HCT116 (cell line): Measurements from ENCODE around the gene BCO2. TPM values are rescaled to one million over a fixed set of nuclear protein-coding genes. Genes with fewer than 3 reads are reported as not detected.

Experiments used
- ATAC-seq: fragments of 200-7000 bp; cut with Tn5 transposase; 2 replicates; pipeline ENCODE4 v1.9.1; 2020; ENCODE audit warnings: mild to moderate bottlenecking, moderate library complexity
- BruUV-seq: library from RNA; stranded (reverse); fragments of 400-500 nt; replicated peaks from 2 replicates; lab custom pipeline; 2021; lab: Mats Ljungman, UMichigan
- CTCF ChIA-PET: fragments of 300-600 bp; sonication (Branson Sonifier 250); formaldehyde crosslinking; loops from one replicate; lab custom pipeline; 2021; ENCODE audit warnings: antibody characterized with exemption; lab: Charles Lee
- POLR2A ChIA-PET: fragments of 300-600, 350-600 bp; sonication (Branson Sonifier 250); formaldehyde crosslinking; loops from one replicate; lab custom pipeline; 2021; ENCODE audit warnings: antibody characterized with exemption; lab: Charles Lee
- RAD21 ChIA-PET, 2 experiments: fragments of 300-600 bp; sonication (Branson Sonifier 250); formaldehyde crosslinking; loops; one replicate each; lab custom pipeline; 2023; ENCODE audit warnings: low total read pairs in 2 of 2; ENCODE audit not compliant: uncharacterized antibody in 2 of 2, unreplicated experiment in 2 of 2, low non-redundant PET in 1 of 2; lab: Charles Lee
- DNase-seq: peaks from one replicate; pipeline ENCODE4 v3.0.0-alpha.2; 2010; ENCODE audit warnings: low read depth, low spot score
- H2AFZ ChIP-seq: fragments of 200-600 bp; shearing (Covaris generic), sonication (generic); 2 replicates; pipeline ENCODE4 v1.6.1; 2017; ENCODE audit warnings: low read depth, mixed run types, mixed read lengths, antibody characterized with exemption, low read length; ENCODE audit not compliant: poor library complexity, severe bottlenecking
- H3K27ac ChIP-seq: 2 replicates; pipeline ENCODE4 v1.5.1; 2012; ENCODE audit warnings: low read depth, low read length
- H3K27me3 ChIP-seq: fragments of 200-600 bp; sonication (generic); 2 replicates; pipeline ENCODE4 v1.6.1; 2016; ENCODE audit warnings: mixed run types, low read length, mixed read lengths; ENCODE audit not compliant: insufficient read depth
- H3K36me3 ChIP-seq, 2 experiments: fragments of 200-500 bp in 1 of 2; fragments of 200-600 bp in 1 of 2; sonication (Bioruptor generic) in 1 of 2; sonication (generic) in 1 of 2; 2 replicates each; pipeline versions ENCODE4 v1.5.1 to v1.6.1; 2014 to 2016; ENCODE audit warnings: low read length in 2 of 2, inconsistent platforms in 1 of 2, mixed read lengths in 1 of 2, mixed run types in 1 of 2; ENCODE audit not compliant: insufficient read depth in 2 of 2, control insufficient read depth in 1 of 2
- H3K4me1 ChIP-seq, 2 experiments: fragments of 200-600 bp in 1 of 2; sonication (generic) in 1 of 2; 2 replicates each; pipeline versions ENCODE4 v1.5.1 to v1.6.1; 2012 to 2017; ENCODE audit warnings: low read length in 2 of 2, inconsistent platforms in 1 of 2, mild to moderate bottlenecking in 1 of 2, mixed read lengths in 1 of 2, mixed run types in 1 of 2, moderate library complexity in 1 of 2; ENCODE audit not compliant: insufficient read depth in 2 of 2, control insufficient read depth in 1 of 2
- H3K4me2 ChIP-seq: fragments of 200-600 bp; sonication (generic); 2 replicates; pipeline ENCODE4 v1.6.1; 2017; ENCODE audit warnings: mixed run types, low read length, mixed read lengths
- H3K4me3 ChIP-seq, 2 experiments: fragments of 200-600 bp in 1 of 2; sonication (generic) in 1 of 2; replicated peaks in 1 of 2; 2 replicates each; pipeline ENCODE4 v1.5.1; 2011 to 2016; ENCODE audit warnings: low read length in 2 of 2, control low read depth in 1 of 2, low read depth in 1 of 2, mild to moderate bottlenecking in 1 of 2, mixed read lengths in 1 of 2, mixed run types in 1 of 2
- H3K79me2 ChIP-seq: fragments of 200-600 bp; sonication (generic); 2 replicates; pipeline ENCODE4 v1.6.1; 2017; ENCODE audit warnings: mild to moderate bottlenecking, mixed run types, low read length, moderate library complexity, mixed read lengths; ENCODE audit not compliant: insufficient read depth
- H3K9ac ChIP-seq: fragments of 200-600 bp; sonication (generic); 2 replicates; pipeline ENCODE4 v1.6.1; 2016; ENCODE audit warnings: low read length, mixed read lengths
- H3K9me2 ChIP-seq: fragments of 200-600 bp; sonication (generic), shearing (Covaris generic); 2 replicates; pipeline ENCODE4 v1.6.1; 2017; ENCODE audit warnings: mixed run types, mild to moderate bottlenecking, moderate library complexity; ENCODE audit not compliant: insufficient read depth
- H3K9me3 ChIP-seq, 2 experiments: fragments of 200-500 bp in 1 of 2; fragments of 200-600 bp in 1 of 2; sonication (Bioruptor generic) in 1 of 2; sonication (generic) in 1 of 2; 2 replicates each; pipeline ENCODE4 v1.6.1; 2014 to 2017; ENCODE audit warnings: low read length in 2 of 2, mixed read lengths in 2 of 2, inconsistent platforms in 1 of 2, low read depth in 1 of 2, mild to moderate bottlenecking in 1 of 2, mixed run types in 1 of 2, moderate library complexity in 1 of 2; ENCODE audit not compliant: control insufficient read depth in 1 of 2, insufficient read depth in 1 of 2
- H4K20me1 ChIP-seq: fragments of 200-600 bp; sonication (generic), shearing (Covaris generic); 2 replicates; pipeline ENCODE4 v1.6.1; 2017; ENCODE audit warnings: mixed run types, mild to moderate bottlenecking, moderate library complexity; ENCODE audit not compliant: insufficient read depth
- CBX3 ChIP-seq: IDR thresholded peaks from 2 replicates; pipeline ENCODE4 v1.6.1; 2012; ENCODE audit warnings: low read depth
- CEBPB ChIP-seq: IDR thresholded peaks from 2 replicates; pipeline ENCODE4 v1.6.1; 2012; ENCODE audit warnings: low read depth
- EGR1 ChIP-seq: IDR thresholded peaks from 2 replicates; pipeline ENCODE4 v1.6.1; 2012; ENCODE audit warnings: low read depth
- EZH2 ChIP-seq: fragments of 200-600 bp; sonication (generic); IDR thresholded peaks from 2 replicates; pipeline ENCODE4 v1.6.1; 2017; ENCODE audit warnings: antibody characterized with exemption, mixed run types
- EZH2phosphoT487 ChIP-seq: fragments of 200-600 bp; IDR thresholded peaks from 2 replicates; pipeline ENCODE4 v1.6.1; 2018; ENCODE audit warnings: antibody characterized with exemption, borderline replicate concordance
- JUND ChIP-seq: IDR thresholded peaks from 2 replicates; pipeline ENCODE4 v1.6.1; 2012
- MAX ChIP-seq: IDR thresholded peaks from 2 replicates; pipeline ENCODE4 v1.6.1; 2012
- POLR2AphosphoS5 ChIP-seq: IDR thresholded peaks from 2 replicates; pipeline ENCODE4 v1.6.1; 2011; ENCODE audit warnings: mild to moderate bottlenecking, low read depth, low read length, moderate library complexity
- RAD21 ChIP-seq: IDR thresholded peaks from 2 replicates; pipeline ENCODE4 v1.6.1; 2012; ENCODE audit warnings: low read depth, mild to moderate bottlenecking
- REST ChIP-seq: IDR thresholded peaks from 2 replicates; pipeline ENCODE4 v1.6.1; 2012; ENCODE audit warnings: low read depth
- SP1 ChIP-seq: IDR thresholded peaks from 2 replicates; pipeline ENCODE4 v1.6.1; 2012; ENCODE audit warnings: low read depth
- SRF ChIP-seq: IDR thresholded peaks from 2 replicates; pipeline ENCODE4 v1.6.1; 2012; ENCODE audit warnings: low read depth
- TCF7L2 ChIP-seq: IDR thresholded peaks from 2 replicates; pipeline ENCODE4 v1.7.0; 2011; ENCODE audit warnings: borderline replicate concordance, inconsistent platforms; ENCODE audit not compliant: insufficient read depth, insufficient read length; ENCODE audit errors: extremely low read depth
- YY1 ChIP-seq: IDR thresholded peaks from 2 replicates; pipeline ENCODE4 v1.6.1; 2011; ENCODE audit warnings: low read length, low read depth, moderate library complexity, mild to moderate bottlenecking; ENCODE audit not compliant: insufficient replicate concordance; ENCODE audit errors: extremely low read depth
- ZBTB33 ChIP-seq: IDR thresholded peaks from 2 replicates; pipeline ENCODE4 v1.6.1; 2011; ENCODE audit warnings: mild to moderate bottlenecking, low read length, moderate library complexity; ENCODE audit not compliant: insufficient replicate concordance; ENCODE audit errors: extremely low read depth
- ZFX ChIP-seq: fragments of 450-650 bp; IDR thresholded peaks from 2 replicates; pipeline ENCODE4 v1.6.1; 2017
- intact Hi-C: fragments of 100-400 bp; cut with micrococcal nuclease; formaldehyde crosslinking; loops from 2 replicates; pipeline ENCODE4 v1.10.0; 2022
- total RNA-seq: library from RNA; stranded (reverse); gene quantifications from one replicate; pipeline ENCODE4 v1.2.1, GENCODE V29; 2021; ENCODE audit not compliant: unreplicated experiment

The BCO2 gene
- total RNA-seq, 1 experiment from 2014 or later: 4.0 TPM

- Histone ChIP-seq H3K9me2 (no peaks in the 10 kb centered on the region), H3K9ac (no peak overlapping the region)
- TF ChIP-seq POLR2AphosphoS5 (no peak), JUND (no peak), CEBPB (no peak), EZH2phosphoT487 (no peak), ZFX (no peak), TCF7L2 (no peak), EGR1 (no peak), RAD21 (no peak), CBX3 (no peak), SP1 (no peak), EZH2 (no peak), YY1 (no peak), ZBTB33 (no peak), SRF (no peak), REST (no peak), MAX (no peak)
- TF ChIP-seq, all 23 proteins: peak for 0
- no peak overlapping the region for H3K4me3 ChIP-seq
- peak overlapping the region; percentile 6; the same call in 1 of the 2 replicates for H3K4me2 ChIP-seq
- intact Hi-C loops: no loop called here
- RAD21 ChIA-PET: no interaction called here
- DNase-seq: no peak
- no peak overlapping the region for H3K27ac ChIP-seq
- CTCF ChIA-PET: interaction anchor here (1.3 kb wide), 1 partner anchor 58 kb away, joined by 3 read pairs; no protein-coding TSS in a partner anchor
- BruUV-seq: no TSS peak
- no peaks in the 10 kb centered on the region for H3K79me2 ChIP-seq
- no peaks in the 10 kb centered on the region for H3K36me3 ChIP-seq
- POLR2A ChIA-PET: interaction anchor here (2.2 kb wide), 1 partner anchor 9 kb away, joined by 13 read pairs; the partner anchor contains the start of gene IL18
- no peaks in the 10 kb centered on the region for H4K20me1 ChIP-seq
- H3K9me3 ChIP-seq: no peaks in the 10 kb centered on the region
- peak overlapping the region; percentile 67 for H2AFZ ChIP-seq
- peaks cover 7 to 37% of the 10 kb centered on the region in 2 experiments; a peak in 3 of 4 replicates for H3K4me1 ChIP-seq
- H3K27me3 ChIP-seq: no peaks in the 10 kb centered on the region
- no peak for ATAC-seq
Observed at GRCh38 chr11:112172362-112172994, 2.8 kb upstream of the BCO2 start.
